ENCODE data around the gene C3. TPM values are rescaled to one million over a fixed set of nuclear protein-coding genes. Genes with fewer than 3 reads are reported as not detected.

C3 gene
- polyA plus RNA-seq, 3 donors, result 2.4 to 5.3 (median 3.2) TPM

GRCh38 chr19:6721138-6721474, 656 bp upstream of the C3 start:
- peaks cover 0 to 7% (median 2%) of the 10 kb centered on the region in 7 donors for H3K9me3 Mint-ChIP-seq
- Histone ChIP-seq H3K79me2 (ENCODE audit: insufficient read depth, low read length) (no peaks in the 10 kb centered on the region), H3K4me2 (replicated peaks; ENCODE audit: extremely low read depth, low read length, poor library complexity, severe bottlenecking) (peak overlapping the region; percentile 68), H2AFZ (ENCODE audit: insufficient read depth, low read depth, low read length, poor library complexity, severe bottlenecking) (no peak overlapping the region), H3K9me3 (replicated peaks in 1 of 2; ENCODE audit: control insufficient read depth in 1 of 2, insufficient read depth in 1 of 2, low read length in 2 of 2) (no peaks in the 10 kb centered on the region), H3K27ac (ENCODE audit: low read depth in 1 of 2, low read length in 2 of 2) (peak overlapping the region; percentile 37 to 72), H4K20me1 (ENCODE audit: insufficient read depth, low read length) (no peaks in the 10 kb centered on the region), H3K27me3 (ENCODE audit: control insufficient read depth in 2 of 2, insufficient read depth in 2 of 2, low read length in 2 of 2) (peaks cover 0 to under 1% of the 10 kb centered on the region in 2 donors), H3K4me1 (ENCODE audit: control insufficient read depth in 1 of 2, insufficient read depth in 2 of 2, low read length in 2 of 2) (peaks cover 57 to 67% of the 10 kb centered on the region in 2 donors), H3K36me3 (replicated peaks in 1 of 2; ENCODE audit: control insufficient read depth in 1 of 2, insufficient read depth in 2 of 2, low read length in 2 of 2) (no peaks in the 10 kb centered on the region), H3K4me3 (replicated peaks in 1 of 3; ENCODE audit: low read depth in 2 of 3, low read length in 3 of 3) (peak overlapping the region in 1 of 3 experiments; percentile 58), H3K9ac (ENCODE audit: insufficient read depth, low read length, poor library complexity, severe bottlenecking) (no peak overlapping the region)
- DNase-seq, result no peak
- H3K4me3 Mint-ChIP-seq, result peak overlapping the region; percentile 16 to 82
- H3K4me1 Mint-ChIP-seq, result peaks cover 61% of the 10 kb centered on the region
- peak overlapping the region in 6 of 7 donors; percentile 70 to 92 (median 88) for H3K27ac Mint-ChIP-seq
- intact Hi-C loops (cut with micrococcal nuclease), result loop anchor here in 1 of 2 donors (5.0 kb wide), 1 partner anchor 34 kb away; no protein-coding TSS in a partner anchor
- peaks cover 9 to 18% (median 11%) of the 10 kb centered on the region in 3 donors for H3K27me3 Mint-ChIP-seq (ENCODE audit: low read depth in 3 of 3)
- H3K36me3 Mint-ChIP-seq, result no peaks in the 10 kb centered on the region
- TF ChIP-seq CTCF (IDR thresholded peaks at IDR 0.05), result no peak

DNA sequence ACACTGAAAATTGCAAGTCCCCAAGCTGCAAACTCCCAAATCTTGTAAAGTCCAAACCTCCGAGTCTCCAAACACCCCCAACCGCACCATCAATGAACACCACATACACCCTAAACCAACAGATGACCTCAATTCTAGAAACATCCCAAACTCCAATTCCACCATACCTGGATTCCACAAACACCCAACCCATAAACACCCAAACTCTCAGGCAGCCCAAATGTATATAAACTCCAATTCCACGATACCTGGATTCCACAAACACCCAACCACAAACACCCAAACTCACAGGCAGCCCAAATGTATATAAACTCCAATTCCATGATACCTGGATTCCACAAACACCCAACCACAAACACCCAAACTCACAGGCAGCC, 470 bp downstream of the C3 start:
- Histone ChIP-seq H3K4me3 (replicated peaks in 1 of 3; ENCODE audit: low read depth in 2 of 3, low read length in 3 of 3) (no peak overlapping the region), H3K4me2 (replicated peaks; ENCODE audit: extremely low read depth, low read length, poor library complexity, severe bottlenecking) (peak overlapping the region; percentile 68), H3K27ac (ENCODE audit: low read depth in 1 of 2, low read length in 2 of 2) (no peak overlapping the region), H3K9ac (ENCODE audit: insufficient read depth, low read length, poor library complexity, severe bottlenecking) (no peak overlapping the region), H3K27me3 (ENCODE audit: control insufficient read depth in 2 of 2, insufficient read depth in 2 of 2, low read length in 2 of 2) (peaks cover 0 to 5% of the 10 kb centered on the region in 2 donors), H2AFZ (ENCODE audit: insufficient read depth, low read depth, low read length, poor library complexity, severe bottlenecking) (no peak overlapping the region), H3K36me3 (replicated peaks in 1 of 2; ENCODE audit: control insufficient read depth in 1 of 2, insufficient read depth in 2 of 2, low read length in 2 of 2) (no peaks in the 10 kb centered on the region), H4K20me1 (ENCODE audit: insufficient read depth, low read length) (no peaks in the 10 kb centered on the region), H3K79me2 (ENCODE audit: insufficient read depth, low read length) (no peaks in the 10 kb centered on the region), H3K4me1 (ENCODE audit: control insufficient read depth in 1 of 2, insufficient read depth in 2 of 2, low read length in 2 of 2) (peaks cover 51 to 60% of the 10 kb centered on the region in 2 donors), H3K9me3 (replicated peaks in 1 of 2; ENCODE audit: control insufficient read depth in 1 of 2, insufficient read depth in 1 of 2, low read length in 2 of 2) (no peaks in the 10 kb centered on the region)
- Mint-ChIP-seq H3K9me3 (peaks cover 0 to 6% (median 1%) of the 10 kb centered on the region in 7 donors), H3K27ac (peak overlapping the region in 5 of 7 donors; percentile 16 to 92 (median 27)), H3K36me3 (no peaks in the 10 kb centered on the region), H3K27me3 (ENCODE audit: low read depth in 3 of 3) (peaks cover 9 to 16% (median 12%) of the 10 kb centered on the region in 3 donors), H3K4me1 (peaks cover 54% of the 10 kb centered on the region), H3K4me3 (peak overlapping the region in 1 of 2 donors; percentile 82)
- intact Hi-C loops (cut with micrococcal nuclease), result loop anchor here in 1 of 2 donors (5.0 kb wide), 1 partner anchor 33 kb away; no protein-coding TSS in a partner anchor
- TF ChIP-seq CTCF (IDR thresholded peaks at IDR 0.05), result no peak
- WGBS (ENCODE audit: insufficient coverage), result 100% methylated on average over 3 of the region's 3 CpGs
- DNase-seq, result no peak

Measured in CD14-positive monocyte (primary cell).